GM18499 (cell line): ENCODE measurements around the gene SSUH2.

Experiments used
- ATAC-seq: cut with Tn5 transposase; IDR thresholded peaks from one replicate; pipeline ENCODE4 v1.9.1; 2021; ENCODE audit warnings: moderate number of reproducible peaks; ENCODE audit not compliant: insufficient read depth, unreplicated experiment

Gene SSUH2

GRCh38 chr3:8621872-8622271 lies 22.7 kb downstream of the SSUH2 start:
- ATAC-seq = no peak

- ATAC-seq = no peak
Observed at GRCh38 chr3:8621141-8621540, 23.5 kb downstream of the SSUH2 start.

GRCh38 chr3:8619548-8619947 lies 25.1 kb downstream of the SSUH2 start:
- no peak for ATAC-seq

- no peak for ATAC-seq
Observed at GRCh38 chr3:8618950-8619349, 25.6 kb downstream of the SSUH2 start.

GRCh38 chr3:8617921-8618320 lies 26.7 kb downstream of the SSUH2 start:
- no peak for ATAC-seq

GRCh38 chr3:8610951-8611350 lies 33.6 kb downstream of the SSUH2 start:
- no peak for ATAC-seq

- ATAC-seq = no peak
Observed at GRCh38 chr3:8608791-8609467, 35.7 kb downstream of the SSUH2 start.

GRCh38 chr3:8608041-8608790 lies 36.4 kb downstream of the SSUH2 start:
- no peak for ATAC-seq

- no peak for ATAC-seq
Observed at GRCh38 chr3:8607234-8608040, 37.2 kb downstream of the SSUH2 start.

- ATAC-seq = no peak
Observed at GRCh38 chr3:8606701-8607231, 37.8 kb downstream of the SSUH2 start.

- no peak for ATAC-seq
Observed at GRCh38 chr3:8604988-8605387, 39.6 kb downstream of the SSUH2 start.

- ATAC-seq = no peak
Observed at GRCh38 chr3:8604006-8604405, 40.6 kb downstream of the SSUH2 start.

- ATAC-seq = no peak
Observed at GRCh38 chr3:8603115-8603710, 41.4 kb downstream of the SSUH2 start.

- ATAC-seq = no peak
Observed at GRCh38 chr3:8600457-8600856, 44.1 kb downstream of the SSUH2 start.

GRCh38 chr3:8599146-8599545 lies 45.5 kb downstream of the SSUH2 start:
- no peak for ATAC-seq

GRCh38 chr3:8597219-8597853 lies 47.3 kb downstream of the SSUH2 start:
- no peak for ATAC-seq

- no peak for ATAC-seq
Observed at GRCh38 chr3:8596321-8597218, 48.0 kb downstream of the SSUH2 start.

- no peak for ATAC-seq
Observed at GRCh38 chr3:8595695-8596115, 48.9 kb downstream of the SSUH2 start.

- ATAC-seq = no peak
Observed at GRCh38 chr3:8595252-8595651, 49.3 kb downstream of the SSUH2 start.
